BJ (cell line): ENCODE data around the gene FGF5. TPM values are rescaled to one million over a fixed set of nuclear protein-coding genes. Genes with fewer than 3 reads are reported as not detected.

Source experiments
- CTCF ChIA-PET: fragments of 350-600 bp; formaldehyde crosslinking; extraction: SDS; loops from one replicate; lab custom pipeline; 2021; ENCODE audit warnings: antibody characterized with exemption, inconsistent platforms; lab: Yijun Ruan, JAX
- POLR2A ChIA-PET: fragments of 300-600 bp; sonication (Branson Sonifier 250); formaldehyde crosslinking; extraction: SDS; loops from one replicate; lab custom pipeline; 2021; ENCODE audit warnings: antibody characterized with exemption; lab: Charles Lee
- DNase-seq: peaks from one replicate; pipeline ENCODE4 v3.0.0-alpha.2; 2011; ENCODE audit warnings: low read depth
- H3K27me3 ChIP-seq: 2 replicates; pipeline ENCODE4 v1.6.0; 2011; ENCODE audit warnings: low read length; ENCODE audit not compliant: control insufficient read depth, insufficient read depth
- H3K36me3 ChIP-seq: 2 replicates; pipeline ENCODE4 v1.5.1; 2011; ENCODE audit warnings: low read length; ENCODE audit not compliant: control insufficient read depth, insufficient read depth
- H3K4me3 ChIP-seq: 2 replicates; pipeline ENCODE4 v1.5.1; 2011; ENCODE audit warnings: low read depth, mild to moderate bottlenecking, control low read depth, low read length
- polyA minus RNA-seq: library from RNA; depleted of rRNA, polyadenylated mRNA; stranded (reverse); fragments of >200 nt; gene quantifications from 2 replicates; pipeline ENCODE4 v1.2.3, GENCODE V29; 2011; rRNA and poly(A)+ RNA removed
- polyA plus RNA-seq: library from polyadenylated mRNA; depleted of rRNA; stranded (reverse); fragments of >200 nt; gene quantifications from 2 replicates; pipeline ENCODE4 v1.2.3, GENCODE V29; 2011; rRNA removed
- TF ChIP-seq, protein P1 (sequence below): IDR thresholded peaks from 2 replicates; pipeline ENCODE4 v1.5.1; 2011; ENCODE audit warnings: low read depth, mild to moderate bottlenecking, control low read depth, inconsistent platforms, low read length, moderate library complexity; ENCODE audit not compliant: insufficient read depth

FGF5 gene, protein sequence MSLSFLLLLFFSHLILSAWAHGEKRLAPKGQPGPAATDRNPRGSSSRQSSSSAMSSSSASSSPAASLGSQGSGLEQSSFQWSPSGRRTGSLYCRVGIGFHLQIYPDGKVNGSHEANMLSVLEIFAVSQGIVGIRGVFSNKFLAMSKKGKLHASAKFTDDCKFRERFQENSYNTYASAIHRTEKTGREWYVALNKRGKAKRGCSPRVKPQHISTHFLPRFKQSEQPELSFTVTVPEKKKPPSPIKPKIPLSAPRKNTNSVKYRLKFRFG
- polyA plus RNA-seq = 31.1 and 43.7 TPM in 2 replicates
- 88.9 and 128 TPM in 2 replicates for polyA minus RNA-seq

DNA sequence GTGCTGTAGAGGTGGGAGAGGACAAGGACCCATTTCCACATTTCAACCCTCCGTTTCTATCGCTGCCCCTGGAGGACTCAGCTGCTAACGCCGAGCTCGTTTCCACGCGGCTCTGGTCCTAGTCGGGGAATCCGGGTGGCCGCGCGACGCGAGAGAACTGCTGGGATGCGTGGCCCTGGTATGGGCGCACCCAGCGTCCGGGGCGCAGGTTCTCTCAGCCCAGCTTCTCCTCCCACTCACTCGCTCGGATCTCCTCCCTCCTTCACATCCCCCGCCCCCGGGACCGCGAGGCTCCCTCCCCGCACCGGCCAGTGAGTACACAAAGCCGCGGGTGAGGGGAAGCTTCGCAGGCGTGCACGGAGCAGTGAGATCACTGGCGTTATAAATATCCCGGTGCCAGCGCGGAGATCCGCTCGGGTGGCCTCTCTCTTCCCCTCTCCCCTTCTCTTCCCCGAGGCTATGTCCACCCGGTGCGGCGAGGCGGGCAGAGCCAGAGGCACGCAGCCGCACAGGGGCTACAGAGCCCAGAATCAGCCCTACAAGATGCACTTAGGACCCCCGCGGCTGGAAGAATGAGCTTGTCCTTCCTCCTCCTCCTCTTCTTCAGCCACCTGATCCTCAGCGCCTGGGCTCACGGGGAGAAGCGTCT lies at the start of gene FGF5:
FGF5 (plus strand) TSS at position 412 of the 649 bp plus-strand sequence; CDS start at position 573, 161 bp downstream.
- no peaks in the 10 kb centered on the region; the same call in 1 of the 2 replicates for H3K36me3 ChIP-seq
- TF ChIP-seq, protein P1, sequence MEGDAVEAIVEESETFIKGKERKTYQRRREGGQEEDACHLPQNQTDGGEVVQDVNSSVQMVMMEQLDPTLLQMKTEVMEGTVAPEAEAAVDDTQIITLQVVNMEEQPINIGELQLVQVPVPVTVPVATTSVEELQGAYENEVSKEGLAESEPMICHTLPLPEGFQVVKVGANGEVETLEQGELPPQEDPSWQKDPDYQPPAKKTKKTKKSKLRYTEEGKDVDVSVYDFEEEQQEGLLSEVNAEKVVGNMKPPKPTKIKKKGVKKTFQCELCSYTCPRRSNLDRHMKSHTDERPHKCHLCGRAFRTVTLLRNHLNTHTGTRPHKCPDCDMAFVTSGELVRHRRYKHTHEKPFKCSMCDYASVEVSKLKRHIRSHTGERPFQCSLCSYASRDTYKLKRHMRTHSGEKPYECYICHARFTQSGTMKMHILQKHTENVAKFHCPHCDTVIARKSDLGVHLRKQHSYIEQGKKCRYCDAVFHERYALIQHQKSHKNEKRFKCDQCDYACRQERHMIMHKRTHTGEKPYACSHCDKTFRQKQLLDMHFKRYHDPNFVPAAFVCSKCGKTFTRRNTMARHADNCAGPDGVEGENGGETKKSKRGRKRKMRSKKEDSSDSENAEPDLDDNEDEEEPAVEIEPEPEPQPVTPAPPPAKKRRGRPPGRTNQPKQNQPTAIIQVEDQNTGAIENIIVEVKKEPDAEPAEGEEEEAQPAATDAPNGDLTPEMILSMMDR = no peak
- CTCF ChIA-PET = interaction anchor here (0.6 to 3.6 kb wide), 12 partner anchors 10 to 69 kb away, joined by 3 to 17 read pairs (median 4); partner anchors contain the start of gene CFAP299
- DNase-seq = peak; percentile 58
- no peaks in the 10 kb centered on the region for H3K27me3 ChIP-seq
- POLR2A ChIA-PET = interaction anchor here (0.5 to 1.6 kb wide), 8 partner anchors 11 to 1304 kb away, joined by 3 to 8 read pairs (median 4); no protein-coding TSS in a partner anchor
- H3K4me3 ChIP-seq = peak within 1 kb of the TSS; percentile 89

DNA sequence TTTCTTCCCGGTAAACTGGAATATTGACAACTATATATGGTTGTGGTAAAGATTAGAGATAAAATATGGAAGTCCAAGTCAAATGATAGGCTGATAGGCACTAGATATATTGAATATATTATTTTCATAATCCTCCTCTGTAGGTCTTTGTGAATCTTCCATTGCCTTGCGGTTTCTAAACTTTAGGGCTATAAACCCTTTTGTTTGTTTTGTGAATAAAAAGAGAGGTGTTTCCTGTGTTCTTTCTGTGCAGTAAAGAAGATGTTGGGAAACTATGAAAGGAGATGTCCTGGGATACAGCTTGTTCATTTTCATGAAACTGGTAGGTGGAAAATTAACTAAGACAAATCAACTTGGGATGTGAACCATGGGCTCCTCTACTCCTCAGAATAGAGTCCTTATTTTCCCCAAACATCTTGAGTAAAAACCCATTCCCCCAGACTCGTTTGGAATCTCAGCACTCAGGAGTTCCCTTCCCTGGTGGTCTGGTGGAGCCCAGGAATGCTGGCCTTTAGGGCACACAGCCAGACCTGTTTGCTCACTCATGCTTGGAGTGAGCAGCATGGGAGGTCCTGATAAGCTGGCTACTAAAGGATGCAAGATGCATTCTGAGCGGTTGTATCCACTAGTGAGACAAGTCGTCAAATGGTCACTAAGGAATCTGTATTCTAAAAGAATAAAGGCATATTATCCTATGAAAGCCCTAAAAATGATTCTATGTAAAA lies 47.0 kb upstream of the FGF5 start:
- TF ChIP-seq, protein P1 = no peak
- Histone ChIP-seq H3K27me3 (no peaks in the 10 kb centered on the region), H3K4me3 (no peak overlapping the region), H3K36me3 (no peaks in the 10 kb centered on the region)
- CTCF ChIA-PET = interaction anchor here (0.7 to 4.6 kb wide), 15 partner anchors 10 to 820 kb away, joined by 3 to 51 read pairs (median 4); partner anchors contain the start of gene CFAP299
- POLR2A ChIA-PET = no interaction called here
- no peak for DNase-seq

DNA sequence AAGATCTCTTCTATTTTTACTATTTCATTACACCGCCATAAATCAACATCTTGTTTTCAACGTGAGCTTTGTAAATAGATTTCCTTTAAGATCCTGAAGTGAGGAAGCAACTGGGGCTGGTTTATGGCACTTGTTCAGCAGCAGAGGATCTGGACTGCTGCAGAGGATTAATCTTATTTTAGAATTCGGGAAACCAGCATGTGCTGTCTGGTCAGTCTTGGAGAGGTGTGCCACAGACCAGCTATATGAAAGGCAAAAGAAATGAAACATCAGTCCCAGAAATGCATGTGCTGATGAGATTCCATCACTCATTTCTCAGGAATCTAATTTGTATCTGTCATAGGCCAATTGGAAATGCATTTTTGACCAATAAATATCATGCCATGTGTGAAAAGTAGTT lies 45.8 kb upstream of the FGF5 start:
- POLR2A ChIA-PET = interaction anchor here (0.9 kb wide), 1 partner anchor 63 kb away, joined by 4 read pairs; no protein-coding TSS in a partner anchor
- CTCF ChIA-PET = interaction anchor here (0.6 to 4.6 kb wide), 25 partner anchors 11 to 819 kb away, joined by 3 to 51 read pairs (median 4); partner anchors contain the start of genes CFAP299 and FGF5
- no peak for DNase-seq

DNA sequence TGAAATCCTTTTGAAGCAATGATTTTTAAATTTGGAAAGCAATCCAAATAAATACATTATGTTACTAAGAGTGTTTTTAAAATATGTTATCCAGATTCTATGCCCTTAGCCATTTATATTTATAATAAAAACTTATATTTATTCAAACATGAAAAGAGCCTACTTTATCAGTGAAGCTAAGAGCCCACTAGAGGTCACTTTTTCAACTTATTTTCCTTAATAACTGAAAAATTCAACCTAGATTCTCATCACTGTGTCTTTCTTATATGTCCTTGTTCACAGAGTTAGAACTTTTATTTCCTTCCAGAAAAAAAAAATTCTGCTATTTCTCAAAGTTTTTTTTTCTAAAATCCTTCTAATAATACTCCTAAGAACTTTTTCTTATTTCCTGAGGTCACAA lies 45.3 kb upstream of the FGF5 start:
- ChIA-PET POLR2A (interaction anchor here (0.9 kb wide), 1 partner anchor 62 kb away, joined by 4 read pairs; no protein-coding TSS in a partner anchor), CTCF (interaction anchor here (0.9 to 4.6 kb wide), 17 partner anchors 10 to 307 kb away, joined by 3 to 51 read pairs (median 5); partner anchors contain the start of genes CFAP299 and FGF5)
- Histone ChIP-seq H3K4me3 (no peak overlapping the region), H3K27me3 (no peaks in the 10 kb centered on the region), H3K36me3 (no peaks in the 10 kb centered on the region)
- TF ChIP-seq, protein P1 = peak; percentile 36
- DNase-seq = no peak

More for the DNA sequence above, 45.8 kb upstream of the FGF5 start:
- no peak overlapping the region for H3K4me3 ChIP-seq
- TF ChIP-seq, protein P1 = no peak
- no peaks in the 10 kb centered on the region for H3K36me3 ChIP-seq
- no peaks in the 10 kb centered on the region for H3K27me3 ChIP-seq
